ENCODE data around the gene SH3PXD2A.

Gene SH3PXD2A

DNA sequence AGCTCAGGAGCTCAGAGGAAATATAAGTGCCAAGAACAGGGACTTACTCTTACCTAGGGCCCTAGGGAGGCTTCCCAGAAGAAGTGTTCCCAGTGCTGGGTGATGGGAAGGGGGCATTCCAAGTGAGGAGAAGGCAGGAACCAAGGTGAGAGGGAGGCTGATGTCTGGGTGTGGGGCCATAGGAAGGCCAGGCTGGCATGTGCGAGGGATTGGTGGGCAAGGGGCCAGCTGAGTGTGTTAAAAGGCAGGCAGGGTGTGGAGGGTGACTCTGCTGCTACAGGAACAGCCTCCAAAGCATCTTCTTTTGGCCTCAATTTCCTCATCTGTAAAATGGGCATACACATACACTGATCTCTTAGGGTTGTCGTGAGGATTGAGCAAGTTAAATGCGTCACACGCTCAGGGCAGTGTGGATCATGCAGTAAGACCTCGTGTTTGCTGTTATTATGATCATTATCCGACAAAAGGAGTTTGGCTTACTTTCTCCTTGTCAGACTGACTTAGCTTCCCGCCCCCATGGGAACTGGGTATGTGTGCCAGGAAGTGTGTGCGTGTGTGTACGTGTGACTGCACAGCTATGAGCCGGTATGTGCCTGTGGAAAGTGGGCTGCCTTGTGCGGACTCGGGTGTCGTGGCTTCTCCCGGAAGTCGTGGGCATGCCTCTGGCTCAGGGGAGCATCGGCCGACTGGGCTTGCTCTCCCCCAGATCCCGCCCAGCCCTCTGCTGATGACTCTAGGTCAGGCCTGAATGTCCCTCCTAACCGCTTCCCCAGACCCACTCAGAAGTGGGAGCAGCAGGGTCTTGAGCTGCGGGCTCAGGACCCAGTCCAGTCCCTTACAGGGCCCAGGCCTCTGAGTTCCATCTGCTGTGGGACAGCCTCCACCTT is 302.3 kb downstream of the SH3PXD2A start:
- DNase-seq = no peak

DNA sequence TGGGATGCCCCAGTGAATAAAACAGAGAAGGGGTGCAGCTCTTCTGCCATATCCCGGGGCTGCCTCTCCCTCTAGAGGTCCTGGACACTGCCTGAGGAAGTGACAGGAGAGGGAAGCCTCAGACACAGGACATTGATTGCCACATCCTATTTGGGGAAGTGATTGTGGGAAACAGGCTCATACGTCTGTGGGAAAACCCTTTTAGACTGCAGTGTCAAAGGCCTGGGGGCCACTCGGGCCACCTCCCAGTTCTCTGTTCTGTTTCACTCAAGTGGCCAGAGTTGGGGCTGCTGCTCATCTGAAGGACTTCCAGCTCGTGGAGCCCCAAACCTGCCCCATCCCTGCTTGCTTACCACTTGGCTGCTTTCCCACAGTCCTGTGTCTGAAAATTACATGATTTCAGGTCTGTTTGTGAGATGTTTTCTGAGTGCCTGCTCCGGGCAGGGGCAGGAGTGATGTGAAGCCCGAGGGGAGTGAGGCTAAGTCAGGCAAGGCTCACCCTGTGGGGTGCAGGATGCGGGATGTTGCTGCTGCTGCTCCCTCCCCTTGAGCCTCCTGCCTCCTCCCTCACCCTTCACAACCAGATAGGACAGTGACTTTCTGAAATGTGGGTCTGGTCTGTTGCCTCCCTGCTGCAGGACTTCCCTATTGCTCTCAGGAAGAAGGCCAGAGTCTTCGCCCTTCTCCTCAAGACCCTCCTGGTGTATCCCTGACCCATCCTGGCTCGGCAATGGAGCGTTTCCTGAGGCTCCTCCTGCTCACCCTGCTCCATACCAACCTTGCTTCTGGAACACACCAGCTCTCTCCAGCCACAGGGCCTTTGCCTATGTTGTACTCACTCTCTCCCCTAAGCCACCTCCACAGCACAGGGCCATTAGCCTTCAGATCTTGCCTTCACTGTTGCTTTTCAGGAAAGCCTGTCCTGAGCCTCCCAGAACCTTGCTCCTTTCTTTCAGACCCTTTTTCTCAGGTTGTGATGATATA is 303.5 kb downstream of the SH3PXD2A start:
- peak in 1 of 2 donors; percentile 13 for DNase-seq

DNA sequence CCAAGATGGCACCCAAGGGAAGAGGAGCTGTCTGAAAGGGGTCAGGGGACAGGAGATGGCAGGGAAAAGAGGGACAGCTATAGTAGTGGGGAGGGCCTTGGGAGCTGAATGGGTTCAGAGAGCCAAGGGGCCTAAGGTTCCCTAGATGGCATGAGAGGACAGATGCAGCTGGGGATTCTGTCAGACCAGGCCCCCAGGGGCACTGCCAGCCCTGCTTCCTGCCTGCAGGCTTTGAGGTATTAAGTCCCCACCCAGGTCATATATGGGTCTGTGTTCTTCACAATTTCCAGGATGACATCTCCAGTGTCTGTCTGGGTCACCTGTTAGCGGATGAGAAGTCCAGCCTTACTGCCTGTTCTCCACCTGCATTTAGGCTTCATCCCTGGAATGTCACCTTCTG is 305.1 kb downstream of the SH3PXD2A start:
- DNase-seq = no peak

DNA sequence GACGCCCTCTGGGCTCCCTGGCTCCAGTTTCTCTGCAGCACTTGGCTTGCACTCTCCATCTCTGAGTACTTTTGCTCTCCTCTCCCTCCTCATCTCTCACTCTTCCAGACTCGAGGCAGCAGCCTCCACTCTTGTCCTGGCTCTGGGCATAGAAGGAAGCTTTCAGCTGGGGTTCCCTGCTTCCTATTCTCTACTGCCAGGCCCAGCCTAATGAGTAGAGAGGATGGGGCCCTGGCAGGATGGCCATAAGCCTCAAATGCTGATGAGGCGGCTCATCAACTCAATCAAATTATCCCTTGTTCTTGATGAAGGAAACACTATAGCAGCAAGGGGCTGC is 306.1 kb downstream of the SH3PXD2A start:
- DNase-seq = no peak

DNA sequence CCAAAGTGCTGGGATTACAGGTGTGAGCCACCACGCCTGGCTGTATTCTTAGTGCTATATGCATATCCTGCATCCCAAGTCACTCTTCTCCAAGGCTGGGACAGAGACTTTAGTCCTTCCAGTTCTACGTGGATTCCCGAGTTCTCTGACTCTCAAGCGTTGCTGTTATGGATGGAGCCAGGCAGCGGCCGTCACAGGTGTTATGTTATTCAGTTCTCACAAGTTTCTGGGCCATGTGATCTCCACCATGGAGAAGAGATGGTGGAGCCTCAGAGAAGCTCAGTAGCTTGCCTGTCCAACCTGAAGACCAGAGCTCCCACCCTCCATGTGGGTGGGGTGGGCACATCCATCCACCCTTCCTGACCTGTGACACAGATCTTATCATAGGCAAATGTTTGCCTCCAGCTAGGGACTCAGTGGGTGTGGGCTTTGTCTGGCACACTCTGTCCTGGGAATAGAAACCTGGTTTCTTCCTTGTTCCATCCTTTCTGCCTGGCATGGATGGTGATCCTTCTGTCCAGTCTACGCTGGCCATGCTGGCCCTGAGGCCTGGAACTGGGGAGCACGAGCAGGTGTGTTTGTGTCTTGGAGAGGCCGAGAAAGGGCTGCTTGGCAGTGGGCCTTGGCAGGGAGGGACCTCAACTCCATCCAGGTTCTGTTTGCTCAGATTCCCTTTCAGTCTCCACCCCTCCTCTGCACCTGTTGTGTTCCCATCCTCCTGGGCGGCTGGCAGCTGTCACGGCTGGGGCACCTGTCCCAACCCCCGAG is 306.6 kb downstream of the SH3PXD2A start:
- no peak for DNase-seq

DNA sequence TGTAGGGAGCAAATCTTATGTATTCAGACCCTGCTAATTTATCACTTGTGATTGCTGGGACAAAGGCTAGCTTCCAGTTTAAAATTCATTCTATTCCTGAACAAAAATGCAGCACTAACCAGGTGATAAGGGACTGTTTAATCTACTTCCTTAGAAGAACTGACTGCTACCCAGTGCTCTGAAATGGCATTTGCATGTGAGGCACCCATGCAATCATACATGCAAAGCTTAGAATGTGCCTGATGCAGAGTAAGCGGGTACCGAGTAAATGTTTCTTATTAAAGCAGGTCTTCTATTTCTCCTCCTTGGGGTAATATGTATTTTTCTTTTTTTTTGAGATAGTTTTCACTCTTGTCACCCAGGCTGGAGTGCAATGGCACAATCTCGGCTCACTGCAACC is 307.4 kb downstream of the SH3PXD2A start:
- DNase-seq = no peak

DNA sequence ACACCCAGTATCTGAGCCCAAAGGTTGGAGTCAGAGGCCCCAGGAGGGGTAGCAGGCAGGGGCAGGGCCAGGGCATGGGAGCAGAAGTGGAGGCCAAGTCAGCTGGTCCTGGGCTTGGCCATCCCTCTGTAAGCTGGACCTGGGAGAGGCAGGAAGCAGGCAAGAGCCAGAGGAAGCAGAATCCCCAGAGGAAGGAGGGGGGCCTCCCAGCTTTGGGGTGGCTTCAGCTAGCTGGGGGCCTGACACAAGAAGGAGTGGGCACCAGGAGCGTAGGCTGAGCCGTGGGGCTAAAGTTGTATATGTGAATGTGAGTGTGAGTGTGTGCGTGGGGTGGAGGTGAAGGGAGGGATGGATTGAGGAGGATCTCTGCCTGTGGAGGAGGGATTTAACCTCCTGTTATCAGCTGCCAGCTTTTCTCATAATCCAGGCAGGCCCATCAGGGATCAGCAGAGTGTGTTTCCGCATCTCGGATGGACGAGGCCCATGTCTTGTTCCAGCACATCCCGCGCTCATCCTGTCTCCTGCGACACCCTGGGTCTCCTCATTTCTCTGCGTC is 307.9 kb downstream of the SH3PXD2A start:
- no peak for DNase-seq

DNA sequence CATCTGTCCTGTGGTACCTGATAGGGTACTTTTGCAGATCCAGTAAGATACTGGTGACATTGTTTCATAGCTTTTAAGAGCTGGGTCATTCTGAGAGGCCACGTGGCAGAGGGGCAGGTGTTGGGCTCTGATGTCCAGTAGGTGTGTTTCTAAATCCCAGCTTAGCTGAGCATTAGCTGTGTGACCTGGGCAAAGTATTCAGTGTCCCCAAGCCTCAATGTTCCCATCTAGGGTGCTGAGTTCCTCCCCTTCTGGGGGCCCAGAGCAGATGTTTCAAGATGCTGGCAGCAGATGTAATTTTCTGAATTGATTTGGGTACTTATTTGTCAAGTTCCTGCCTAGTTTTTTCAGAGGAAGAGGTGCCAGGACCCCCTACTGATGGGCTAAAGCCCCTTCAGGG is 309.0 kb downstream of the SH3PXD2A start:
- no peak for DNase-seq

DNA sequence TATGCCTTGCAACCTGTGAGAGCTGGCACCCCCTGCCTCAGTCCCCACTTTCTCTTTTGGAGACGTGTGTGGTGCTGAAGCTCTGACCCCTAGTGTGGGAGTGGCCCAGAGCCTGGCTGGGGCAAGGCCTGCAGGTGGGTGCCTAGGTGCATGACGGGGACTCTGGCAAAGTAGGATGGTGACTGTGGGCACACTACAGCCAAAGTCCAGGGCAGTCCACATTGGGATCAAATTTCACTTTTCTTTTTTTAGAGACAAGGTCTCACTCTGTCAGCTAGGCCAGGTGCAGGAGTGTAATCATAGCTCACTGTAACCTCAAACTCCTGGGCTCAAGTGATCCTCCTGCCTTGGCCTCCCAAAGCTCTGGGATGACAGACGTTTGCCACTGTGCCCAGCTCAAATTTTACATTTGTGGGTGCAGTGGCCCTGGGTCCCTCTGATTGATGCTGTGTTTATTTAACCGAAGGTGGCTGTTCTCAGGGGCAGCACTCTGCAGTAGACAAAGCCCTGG is 309.6 kb downstream of the SH3PXD2A start:
- DNase-seq = no peak

DNA sequence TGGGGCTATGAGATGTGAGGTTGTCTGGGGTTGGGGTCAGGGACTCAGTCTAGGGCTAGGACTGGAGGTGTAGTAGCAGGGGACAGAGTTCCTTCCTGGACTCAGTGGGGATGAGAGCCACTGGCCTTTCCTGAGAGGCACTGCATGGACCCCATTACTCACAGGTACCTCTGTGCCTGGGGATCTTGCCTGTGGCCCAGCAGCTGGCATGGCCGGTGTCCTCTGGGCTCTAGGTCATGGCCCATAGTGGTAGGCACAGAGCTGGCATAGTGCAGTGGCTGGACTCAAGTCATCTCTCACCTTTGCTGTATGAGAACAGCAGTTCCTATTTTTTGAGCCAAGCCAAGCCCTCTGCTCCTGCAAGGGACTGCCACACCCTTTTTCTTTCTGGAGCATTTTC is 310.0 kb downstream of the SH3PXD2A start:
- no peak for DNase-seq

DNA sequence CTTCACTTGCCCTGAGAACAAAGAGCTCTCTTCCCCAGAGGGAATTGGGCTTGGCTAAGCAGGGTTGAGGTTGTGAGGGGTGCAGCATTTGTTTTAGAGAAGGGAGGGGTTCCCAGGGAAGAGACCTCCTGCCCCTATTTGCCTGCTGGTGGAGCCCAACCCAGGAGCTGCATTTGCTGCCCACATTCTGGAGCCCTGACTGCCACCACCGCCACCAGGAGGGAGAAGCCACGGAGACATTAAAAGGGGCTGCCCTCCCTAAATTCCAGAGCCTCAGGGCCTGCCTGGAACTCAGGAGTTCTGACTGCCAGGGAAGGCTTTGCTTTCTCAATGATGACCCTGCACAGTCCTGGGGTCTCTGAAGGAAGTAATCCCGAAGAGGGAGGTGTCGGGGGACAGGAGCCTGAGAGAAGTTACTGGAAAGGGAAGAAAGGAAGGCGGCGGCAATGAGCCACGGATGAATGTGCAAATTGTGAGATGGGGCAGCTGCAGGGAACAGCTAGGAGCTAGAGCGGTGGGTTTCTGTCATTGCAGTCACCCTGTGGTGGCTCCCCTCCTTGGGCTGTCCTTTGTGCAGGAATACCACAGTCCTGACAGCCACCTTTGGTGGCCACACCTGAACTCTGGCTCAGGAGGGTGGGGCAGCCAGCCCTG is 310.6 kb downstream of the SH3PXD2A start:
- no peak for DNase-seq
